GM08714 (cell line): ENCODE results near the gene ATP5F1D.
A peak's percentile ranks its signal among the peaks of the same experiment; 100 is the strongest.

Experiments used
- H3K4me3 ChIP-seq: fragments of 200-500 bp; sonication (Bioruptor generic); 2 replicates; pipeline ENCODE4 v1.5.1; 2014; ENCODE audit warnings: mild to moderate bottlenecking, low read length, inconsistent platforms
- ZNF274 ChIP-seq: IDR thresholded peaks from 2 replicates; pipeline ENCODE4 v1.6.1; 2012; ENCODE audit warnings: mild to moderate bottlenecking, low read depth, low read length

Gene ATP5F1D

DNA sequence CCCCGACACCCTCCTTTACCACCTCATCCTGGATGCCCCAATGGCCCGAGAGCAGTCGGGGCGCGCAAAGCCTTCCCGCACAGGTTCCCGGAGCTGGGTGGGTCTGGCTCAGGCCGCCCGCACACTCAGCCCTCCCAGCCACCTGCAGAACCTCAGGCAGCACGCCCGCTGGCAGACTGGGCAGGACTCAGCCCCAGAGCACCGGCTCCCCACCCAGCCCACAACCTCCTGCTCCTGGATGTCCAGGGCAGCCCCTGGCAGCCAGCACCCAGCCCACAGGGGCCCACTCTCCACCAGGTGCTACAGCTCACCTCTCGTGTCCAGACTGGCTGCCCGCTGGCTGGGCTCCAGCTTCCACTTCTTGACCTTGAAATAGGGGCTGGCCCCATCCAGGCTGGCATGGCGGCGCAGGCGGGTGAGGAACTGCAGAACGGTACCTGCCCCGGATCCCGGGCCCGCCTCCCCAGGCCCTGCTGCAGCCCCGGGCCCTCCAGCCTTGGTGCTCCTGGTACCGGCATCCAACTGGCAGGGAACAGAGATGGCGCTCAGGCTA lies 8.4 kb upstream of the ATP5F1D start:
- no peak for TF ChIP-seq ZNF274
- no peak overlapping the region for H3K4me3 ChIP-seq

GRCh38 chr19:1234051-1234954 lies 7.2 kb upstream of the ATP5F1D start:
- no peak for TF ChIP-seq ZNF274
- no peak overlapping the region for H3K4me3 ChIP-seq

DNA sequence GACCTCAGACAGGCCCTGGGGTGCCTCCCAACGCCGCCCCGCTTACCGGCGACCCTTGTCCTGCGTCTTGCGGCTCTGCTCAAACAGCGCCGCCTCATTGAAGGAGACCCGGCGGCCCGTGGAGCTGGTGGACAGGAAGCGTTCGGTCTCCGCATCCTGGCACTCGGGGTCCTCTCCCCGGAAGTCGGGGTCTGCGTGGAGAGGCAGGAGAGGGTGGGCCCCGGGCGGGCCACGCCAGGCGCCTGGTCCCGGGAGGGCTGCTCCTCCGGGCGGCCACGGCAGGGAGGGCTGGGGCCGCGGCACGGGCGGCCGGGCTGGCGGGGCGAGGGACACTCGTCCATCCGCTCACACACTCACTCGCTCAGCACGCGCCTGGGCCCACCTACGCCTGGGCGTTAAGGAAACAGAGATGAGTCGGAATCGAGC lies 6.6 kb upstream of the ATP5F1D start:
- TF ChIP-seq ZNF274, result no peak
- no peak overlapping the region for H3K4me3 ChIP-seq

DNA sequence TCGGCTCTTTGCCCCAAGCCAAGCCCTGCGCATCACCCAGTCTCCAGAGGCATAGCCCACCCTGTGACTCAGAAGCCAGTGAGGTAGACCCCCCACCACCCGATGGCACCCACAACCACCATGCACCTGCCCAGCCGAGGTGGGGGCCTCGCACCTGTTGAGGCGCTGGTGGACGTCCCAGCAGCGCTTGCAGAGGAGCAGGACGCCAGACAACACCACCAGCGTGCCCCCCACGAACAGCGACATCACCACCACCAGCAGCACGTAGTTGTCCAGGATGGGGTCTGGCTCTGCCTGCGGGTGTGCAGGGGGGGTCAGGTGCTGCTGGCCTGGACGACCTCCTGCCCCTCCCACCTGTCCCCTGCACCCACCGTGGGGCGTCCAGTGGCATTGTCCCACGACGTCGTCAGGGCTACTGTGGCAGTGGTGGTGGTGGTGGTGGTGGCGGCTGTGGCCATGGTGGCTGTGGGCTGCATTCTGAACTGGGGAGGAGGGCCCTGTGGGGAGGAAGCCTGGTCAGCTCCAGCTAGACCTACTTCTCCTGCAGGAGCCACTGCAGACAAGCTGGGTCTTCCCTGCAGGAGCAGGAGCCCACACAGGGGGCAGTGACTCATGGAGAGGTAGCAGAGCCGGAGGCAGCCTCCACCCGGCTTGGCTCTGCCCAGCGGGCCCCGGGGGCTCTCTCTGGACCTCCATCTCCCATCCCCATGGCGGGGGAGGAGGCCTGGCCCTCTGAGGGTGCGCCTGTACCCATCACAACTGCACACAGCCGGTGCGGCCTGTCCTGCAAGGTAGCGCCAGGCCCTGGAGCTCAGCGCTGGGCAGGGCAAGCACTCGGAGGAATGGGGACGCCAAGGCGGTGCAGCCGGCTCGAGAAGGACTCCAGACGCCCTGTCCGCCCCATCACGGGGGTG lies 5.7 kb upstream of the ATP5F1D start:
- H3K4me3 ChIP-seq, result no peak overlapping the region
- no peak for TF ChIP-seq ZNF274

DNA sequence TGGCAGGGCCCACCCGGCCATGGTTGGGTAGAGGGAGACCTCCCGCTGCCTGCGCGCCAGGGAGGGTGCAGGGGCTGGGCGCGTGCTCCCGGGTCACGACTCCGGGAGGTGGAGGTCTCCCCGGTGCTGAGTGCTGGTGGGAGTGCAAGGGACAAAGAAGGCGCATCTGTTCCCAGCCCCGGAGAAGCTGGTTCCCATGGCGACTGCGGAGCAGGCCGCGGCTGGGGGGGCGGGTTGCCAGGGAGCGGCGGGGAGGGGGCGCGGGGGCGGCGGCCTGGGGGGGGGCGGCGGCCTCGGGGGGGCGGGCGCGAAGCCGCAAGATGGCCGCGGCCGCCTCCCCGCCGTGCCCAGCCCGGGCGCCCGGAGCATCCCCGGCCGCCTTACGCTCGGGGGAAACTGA lies 5.0 kb upstream of the ATP5F1D start:
- no peak for TF ChIP-seq ZNF274
- H3K4me3 ChIP-seq, result no peak overlapping the region

DNA sequence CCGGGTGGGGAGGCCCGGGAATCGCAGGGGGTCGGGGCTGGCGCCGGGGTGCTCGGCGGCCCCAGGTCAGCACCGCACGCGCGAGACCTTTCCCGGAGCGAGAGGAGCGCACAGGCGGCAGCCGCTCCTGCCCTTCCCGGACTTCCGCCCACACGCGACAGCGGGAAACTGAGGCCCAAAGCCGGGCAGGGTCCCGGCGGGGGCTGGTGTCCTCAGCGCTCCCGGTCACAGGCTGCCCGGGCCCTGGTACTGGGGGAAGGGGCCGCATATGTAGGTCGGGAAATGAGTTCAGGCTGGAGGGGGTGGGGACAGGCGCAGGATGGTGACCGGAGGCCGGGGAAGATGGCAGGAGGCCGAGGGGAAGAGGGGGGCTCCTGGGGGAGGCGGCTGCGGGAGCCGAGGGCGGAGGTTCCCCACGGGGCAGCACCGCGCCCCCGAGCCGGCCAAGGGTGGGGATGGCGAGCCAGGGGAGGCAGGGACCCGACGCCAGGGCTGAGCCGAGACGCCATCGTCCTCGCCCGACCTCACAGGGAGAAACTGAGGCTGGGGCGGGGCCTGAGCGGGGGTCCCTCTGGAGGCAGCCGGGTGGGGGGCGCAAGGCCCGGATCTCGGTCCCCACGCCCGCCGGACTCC lies 4.4 kb upstream of the ATP5F1D start:
- peak overlapping the region; percentile 28; the same call in 1 of the 2 replicates for H3K4me3 ChIP-seq
- TF ChIP-seq ZNF274, result no peak

DNA sequence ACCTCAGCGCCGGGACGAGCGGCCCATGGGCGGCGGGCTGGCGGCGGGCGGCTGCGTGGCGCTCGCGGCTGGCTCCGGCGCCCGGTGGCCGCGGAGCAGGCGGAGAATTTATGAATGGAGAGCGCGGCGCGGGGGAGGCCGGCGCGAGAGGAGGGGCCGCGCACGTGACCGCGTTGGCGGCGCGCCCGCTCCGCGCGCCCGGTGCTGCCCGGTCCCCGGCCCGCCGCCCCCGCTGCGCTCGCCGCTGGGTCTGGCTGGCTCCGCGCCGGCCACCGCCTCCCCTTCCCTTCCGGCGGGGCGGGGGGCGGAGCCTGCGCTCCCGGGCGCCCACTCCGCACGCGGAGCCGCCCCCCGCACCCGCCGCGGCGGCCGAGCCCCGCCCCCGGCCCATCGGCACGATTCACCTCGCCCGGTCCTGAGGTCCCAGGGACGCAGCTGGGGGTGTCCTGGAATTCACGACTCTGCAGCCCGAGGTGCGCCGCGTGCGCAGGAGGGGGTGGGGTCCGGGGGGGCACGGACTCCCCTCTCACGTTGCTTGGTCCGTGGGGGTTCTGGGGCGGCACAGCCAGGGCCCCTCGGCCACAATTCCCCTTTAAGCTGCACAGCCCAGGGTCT lies 3.7 kb upstream of the ATP5F1D start, which contains the start of gene CBARP:
TSS of gene CBARP (minus strand) at position 252 of the 615 bp plus-strand sequence. CDS start 1,905 bp downstream, outside the sequence.
- H3K4me3 ChIP-seq, result peak within 1 kb of the TSS; percentile 28; the same call in 1 of the 2 replicates
- no peak for TF ChIP-seq ZNF274

DNA sequence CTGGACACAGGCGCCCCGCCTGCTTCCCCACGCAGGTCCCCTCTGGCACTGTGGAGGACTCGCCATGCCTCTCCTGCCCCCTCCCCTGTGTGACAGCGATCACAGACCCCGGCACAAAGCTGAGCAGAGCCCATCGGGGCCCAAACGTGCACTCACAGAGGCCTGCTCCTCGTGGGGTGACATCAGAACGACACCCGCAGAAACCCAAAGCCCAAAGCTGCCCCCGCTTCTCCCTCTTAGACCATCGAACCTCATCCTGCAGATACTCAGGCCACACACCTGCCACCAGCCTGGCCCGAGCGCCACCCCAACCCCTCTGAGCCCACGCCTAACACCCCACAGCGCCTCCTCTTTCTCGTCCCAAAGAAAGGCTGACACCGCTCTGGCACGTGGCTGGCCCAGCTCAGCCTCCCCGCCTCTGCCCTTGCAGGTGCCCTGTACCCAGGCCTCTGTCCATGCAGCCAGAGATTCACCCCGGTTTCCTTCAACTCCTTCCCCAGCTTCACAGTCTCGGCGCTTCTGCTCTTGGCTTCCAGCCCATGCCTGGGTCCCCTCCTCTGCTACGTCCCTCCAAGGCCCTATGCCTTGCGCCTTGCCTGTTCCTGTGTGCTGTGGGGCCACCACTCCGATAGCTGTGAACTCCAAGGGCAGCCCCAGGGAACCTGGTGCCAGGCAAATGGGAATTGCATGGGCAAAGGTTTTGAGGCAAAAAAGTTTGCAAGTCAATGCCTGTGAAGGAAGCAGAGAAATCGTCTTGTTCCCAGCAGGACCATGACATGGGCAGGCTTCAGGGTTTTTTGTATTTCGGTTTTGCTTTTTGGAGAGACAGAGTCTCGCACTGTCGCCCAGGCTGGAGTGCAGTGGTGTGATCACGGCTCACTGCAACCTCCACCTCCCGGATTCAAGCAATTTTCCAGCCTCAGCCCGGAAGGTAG lies 2.9 kb upstream of the ATP5F1D start:
- TF ChIP-seq ZNF274, result no peak
- H3K4me3 ChIP-seq, result no peak overlapping the region

DNA sequence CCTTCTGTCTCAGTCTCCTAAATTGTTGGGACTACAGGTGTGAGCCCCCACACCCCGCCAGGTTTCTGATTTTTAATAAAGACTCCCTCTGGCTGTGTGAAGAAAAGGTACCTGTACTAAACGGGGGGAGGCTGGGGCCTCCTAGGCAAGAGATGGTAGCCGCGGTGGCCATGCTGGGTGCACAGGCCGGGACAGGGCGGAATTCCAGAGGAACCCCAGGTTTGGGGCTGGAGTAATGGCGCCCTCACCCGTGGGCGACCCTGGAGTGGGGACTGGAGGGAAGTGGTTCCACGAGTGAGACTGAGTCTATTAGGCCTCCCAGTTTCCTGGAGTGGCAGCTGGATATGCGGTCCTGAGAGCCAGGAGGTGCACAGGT lies 2.1 kb upstream of the ATP5F1D start:
- TF ChIP-seq ZNF274, result no peak
- H3K4me3 ChIP-seq, result no peak overlapping the region

GRCh38 chr19:1239796-1240737 lies 1.5 kb upstream of the ATP5F1D start:
- peak overlapping the region; percentile 30; the same call in 1 of the 2 replicates for H3K4me3 ChIP-seq

GRCh38 chr19:1240925-1241324 lies 626 bp upstream of the ATP5F1D start:
- peak overlapping the region; percentile 25; the same call in 1 of the 2 replicates for H3K4me3 ChIP-seq
- TF ChIP-seq ZNF274, result no peak

More at GRCh38 chr19:1239796-1240737, 1.5 kb upstream of the ATP5F1D start:
- no peak for TF ChIP-seq ZNF274
